LNCAP (cell line): ENCODE measurements around the gene ERMARD.

Experiments
- CTCF ChIP-seq: fragments of 450-650 bp; IDR thresholded peaks from 2 replicates; pipeline ENCODE4 v1.5.1; 2017; ENCODE audit warnings: mild to moderate bottlenecking

Gene ERMARD

GRCh38 chr6:169751242-169752073 lies at the start of gene ERMARD, which contains the start of gene DYNLT2:
ERMARD (plus strand) TSS chr6:169751622; CDS start chr6:169751658, 36 bp downstream.
DYNLT2 (minus strand) TSS chr6:169751572; CDS start chr6:169751458, 114 bp downstream.
- 0 out of 2 replicates have a peak, but pooled peaks have one; percentile 7 for TF ChIP-seq CTCF

GRCh38 chr6:169701954-169702839 lies 49.2 kb upstream of the ERMARD start, which contains the start of the genes C6orf120 and WDR27:
C6orf120 (plus strand) TSS chr6:169702126; CDS start chr6:169702460, 334 bp downstream.
WDR27 (minus strand) TSS chr6:169702029; CDS start chr6:169689005, 13,024 bp downstream.
- no peak for TF ChIP-seq CTCF

- TF ChIP-seq CTCF, result no peak
These were observed 48.6 kb upstream of the ERMARD start for GRCh38 chr6:169702840-169703246.

- no peak for TF ChIP-seq CTCF
These were observed 43.6 kb upstream of the ERMARD start for GRCh38 chr6:169707772-169708171.

GRCh38 chr6:169709293-169709692 lies 42.1 kb upstream of the ERMARD start:
- no peak for TF ChIP-seq CTCF

- TF ChIP-seq CTCF, result no peak
These were observed 41.4 kb upstream of the ERMARD start for GRCh38 chr6:169710009-169710408.

- no peak for TF ChIP-seq CTCF
These were observed 37.2 kb upstream of the ERMARD start for GRCh38 chr6:169714178-169714577.
